ENCODE measurements around the gene AHDC1.

Gene AHDC1

GRCh38 chr1:27572679-27573426, 31.1 kb downstream of the AHDC1 start:
- DNase-seq (ENCODE audit: low spot score) = no peak
- TF ChIP-seq CTCF (IDR thresholded peaks at IDR 0.05; ENCODE audit: extremely low read depth, missing control alignments) = no peak

- no peak for DNase-seq (ENCODE audit: low spot score)
- no peak for TF ChIP-seq CTCF (IDR thresholded peaks at IDR 0.05; ENCODE audit: extremely low read depth, missing control alignments)
Observed at GRCh38 chr1:27572019-27572678, 31.8 kb downstream of the AHDC1 start.

DNA sequence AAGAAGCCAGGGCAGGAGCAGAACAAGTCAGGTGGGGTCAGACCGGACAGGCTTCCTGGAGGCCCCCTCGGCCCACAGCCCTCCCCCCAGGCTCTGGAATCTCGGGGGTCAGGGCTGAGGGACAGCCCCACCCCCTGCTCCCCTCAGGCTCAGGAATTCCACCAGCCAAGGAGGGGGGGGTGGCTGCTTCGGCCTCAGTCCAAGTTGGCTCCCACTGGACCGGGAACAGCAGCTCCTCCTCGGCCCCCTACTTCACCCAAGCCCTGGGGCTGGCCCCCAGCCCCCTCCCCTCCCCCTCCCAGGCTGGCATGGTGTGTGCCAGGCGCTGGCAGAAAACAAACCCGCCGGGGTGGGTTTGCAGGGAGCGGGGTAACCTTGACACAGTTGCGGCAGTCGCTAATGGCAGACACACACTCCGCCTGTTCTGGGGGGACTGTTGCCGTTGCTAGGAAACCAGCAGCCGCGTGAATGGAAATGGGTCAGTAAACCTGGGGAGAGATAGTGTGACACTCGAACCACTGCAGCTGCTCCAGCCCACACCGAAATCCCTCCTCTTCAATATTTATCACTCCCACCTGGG, 32.4 kb downstream of the AHDC1 start:
- DNase-seq (ENCODE audit: low spot score) = no peak
- no peak for TF ChIP-seq CTCF (IDR thresholded peaks at IDR 0.05; ENCODE audit: extremely low read depth, missing control alignments)

GRCh38 chr1:27570784-27571183, 33.2 kb downstream of the AHDC1 start:
- no peak for TF ChIP-seq CTCF (IDR thresholded peaks at IDR 0.05; ENCODE audit: extremely low read depth, missing control alignments)
- DNase-seq (ENCODE audit: low spot score) = no peak

GRCh38 chr1:27570356-27570755, 33.6 kb downstream of the AHDC1 start:
- TF ChIP-seq CTCF (IDR thresholded peaks at IDR 0.05; ENCODE audit: extremely low read depth, missing control alignments) = no peak
- DNase-seq (ENCODE audit: low spot score) = no peak

GRCh38 chr1:27569506-27570291, 34.2 kb downstream of the AHDC1 start:
- no peak for TF ChIP-seq CTCF (IDR thresholded peaks at IDR 0.05; ENCODE audit: extremely low read depth, missing control alignments)

More at GRCh38 chr1:27569506-27570291, 34.2 kb downstream of the AHDC1 start:
- DNase-seq (ENCODE audit: low spot score) = no peak

Measured in GM20000 (cell line).